Measurements from ENCODE around the gene SYT15.
"Not testable (repeated sequence)": the region's sequence is repeated elsewhere in the genome, so short reads cannot be mapped to it uniquely, and the experiment has no call there.

SYT15 gene

GRCh38 chr10:46556515-46557318 is 22.2 kb upstream of the SYT15 start, which contains the start of gene GPRIN2:
Gene GPRIN2 (minus strand): TSS chr10:46556658. CDS start chr10:46550736, 5,922 bp downstream.
- no peak for DNase-seq (ENCODE audit: low read depth)

- no peak for DNase-seq (ENCODE audit: low read depth)
Measured at GRCh38 chr10:46557319-46558121, 21.4 kb upstream of the SYT15 start.

- no peak for DNase-seq (ENCODE audit: low read depth)
Measured at GRCh38 chr10:46558122-46558391, 20.9 kb upstream of the SYT15 start.

GRCh38 chr10:46558392-46559185 is 20.3 kb upstream of the SYT15 start:
- DNase-seq (ENCODE audit: low read depth), result no peak

GRCh38 chr10:46559231-46559671 is 19.7 kb upstream of the SYT15 start:
- no peak for DNase-seq (ENCODE audit: low read depth)

GRCh38 chr10:46560381-46560780 is 18.5 kb upstream of the SYT15 start:
- no peak for DNase-seq (ENCODE audit: low read depth)

- no peak for DNase-seq (ENCODE audit: low read depth)
Measured at GRCh38 chr10:46560952-46561351, 18.0 kb upstream of the SYT15 start.

GRCh38 chr10:46565591-46566332 is 13.2 kb upstream of the SYT15 start:
- peak; percentile 17 for DNase-seq (ENCODE audit: low read depth)

- not testable (repeated sequence) for DNase-seq (ENCODE audit: low read depth)
Measured at GRCh38 chr10:46567151-46567550, 11.8 kb upstream of the SYT15 start.

- not testable (repeated sequence) for DNase-seq (ENCODE audit: low read depth)
Measured at GRCh38 chr10:46570655-46571054, 8.3 kb upstream of the SYT15 start.

- not testable (repeated sequence) for DNase-seq (ENCODE audit: low read depth)
Measured at GRCh38 chr10:46572765-46573164, 6.2 kb upstream of the SYT15 start.

GRCh38 chr10:46573314-46573713 is 5.6 kb upstream of the SYT15 start:
- DNase-seq (ENCODE audit: low read depth), result not testable (repeated sequence)

- DNase-seq (ENCODE audit: low read depth), result not testable (repeated sequence)
Measured at GRCh38 chr10:46573884-46574283, 5.0 kb upstream of the SYT15 start.

GRCh38 chr10:46577624-46578473 is 1.1 kb upstream of the SYT15 start:
- not testable (repeated sequence) for DNase-seq (ENCODE audit: low read depth)

- not testable (repeated sequence) for DNase-seq (ENCODE audit: low read depth)
Measured at GRCh38 chr10:46579378-46579777, 450 bp downstream of the SYT15 start.

- DNase-seq (ENCODE audit: low read depth), result not testable (repeated sequence)
Measured at GRCh38 chr10:46581997-46582396, 3.1 kb downstream of the SYT15 start.

GRCh38 chr10:46582568-46582967 is 3.6 kb downstream of the SYT15 start:
- not testable (repeated sequence) for DNase-seq (ENCODE audit: low read depth)

- not testable (repeated sequence) for DNase-seq (ENCODE audit: low read depth)
Measured at GRCh38 chr10:46584196-46584595, 5.3 kb downstream of the SYT15 start.

- DNase-seq (ENCODE audit: low read depth), result not testable (repeated sequence)
Measured at GRCh38 chr10:46585246-46585645, 6.3 kb downstream of the SYT15 start.

- not testable (repeated sequence) for DNase-seq (ENCODE audit: low read depth)
Measured at GRCh38 chr10:46587546-46587945, 8.6 kb downstream of the SYT15 start.

GRCh38 chr10:46588221-46588620 is 9.3 kb downstream of the SYT15 start:
- not testable (repeated sequence) for DNase-seq (ENCODE audit: low read depth)

Data from CMK (cell line).